Measurements from ENCODE around the gene SAAL1. TPM values are rescaled to one million over a fixed set of nuclear protein-coding genes. Genes with fewer than 3 reads are reported as not detected.
A peak's percentile ranks its signal among the peaks of the same experiment; 100 is the strongest.

The SAAL1 gene
- polyA plus RNA-seq, 1 donor (not counting 4 experiments of a cell fraction or from before 2014, with no cell fraction given), result 28.3 TPM

DNA sequence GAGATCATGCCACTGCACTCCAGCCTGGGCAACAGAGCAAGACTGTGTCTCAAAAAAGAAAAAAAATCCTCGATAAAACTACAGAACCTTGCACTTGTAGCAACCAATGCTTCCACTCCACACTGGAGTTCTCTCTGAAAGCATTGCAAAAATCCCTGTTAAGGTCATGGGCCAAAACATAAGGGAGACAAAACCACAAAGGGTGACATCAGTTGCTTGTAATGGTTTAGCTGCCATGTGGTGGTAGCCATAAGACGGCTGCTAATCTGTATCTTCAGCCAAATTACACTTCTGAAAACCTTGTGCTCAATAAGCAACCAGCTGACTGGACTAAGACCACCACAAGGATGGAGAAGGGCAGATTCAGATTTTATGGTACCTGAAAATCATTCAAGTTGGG, 39.3 kb downstream of the SAAL1 start:
- H4K20me1 ChIP-seq (ENCODE audit: control insufficient read depth, extremely low read depth, insufficient read depth, low read length), result no peaks in the 10 kb centered on the region
- H3K27ac ChIP-seq (ENCODE audit: control insufficient read depth, insufficient read depth, low read length), result no peak overlapping the region
- no peak overlapping the region for H2AFZ ChIP-seq (ENCODE audit: control insufficient read depth, low read length)
- H3K9ac ChIP-seq (ENCODE audit: control insufficient read depth, extremely low read depth, insufficient read depth, low read length), result no peak overlapping the region
- no peaks in the 10 kb centered on the region for H3K9me3 ChIP-seq (ENCODE audit: control insufficient read depth, low read depth, low read length)
- no peaks in the 10 kb centered on the region for H3K79me2 ChIP-seq (ENCODE audit: control insufficient read depth, insufficient read depth, low read length)
- no peaks in the 10 kb centered on the region for H3K9me1 ChIP-seq (ENCODE audit: control insufficient read depth, extremely low read depth, insufficient read depth, low read length)
- H3K4me1 ChIP-seq (ENCODE audit: control insufficient read depth, extremely low read depth, insufficient read depth, low read length), result no peaks in the 10 kb centered on the region
- DNase-seq (ENCODE audit: low read depth, low spot score), result no peak
- H3K27me3 ChIP-seq (ENCODE audit: control insufficient read depth, extremely low read depth, insufficient read depth, low read length), result no peaks in the 10 kb centered on the region
- dilution Hi-C loops (cut with MboI; ENCODE audit: extremely low pct_ligation_motif_present, low sequenced_read_pairs), result no loop called here
- H3K4me3 ChIP-seq (ENCODE audit: control insufficient read depth in 2 of 3, extremely low read depth in 1 of 3, insufficient read depth in 2 of 3, low read depth in 1 of 3, low read length in 3 of 3), result no peak overlapping the region
- no peaks in the 10 kb centered on the region for H3K36me3 ChIP-seq (ENCODE audit: control insufficient read depth in 2 of 2, extremely low read depth in 1 of 2, insufficient read depth in 2 of 2, low read length in 2 of 2)
- no peak for FAIRE-seq
- TF ChIP-seq, protein P1, sequence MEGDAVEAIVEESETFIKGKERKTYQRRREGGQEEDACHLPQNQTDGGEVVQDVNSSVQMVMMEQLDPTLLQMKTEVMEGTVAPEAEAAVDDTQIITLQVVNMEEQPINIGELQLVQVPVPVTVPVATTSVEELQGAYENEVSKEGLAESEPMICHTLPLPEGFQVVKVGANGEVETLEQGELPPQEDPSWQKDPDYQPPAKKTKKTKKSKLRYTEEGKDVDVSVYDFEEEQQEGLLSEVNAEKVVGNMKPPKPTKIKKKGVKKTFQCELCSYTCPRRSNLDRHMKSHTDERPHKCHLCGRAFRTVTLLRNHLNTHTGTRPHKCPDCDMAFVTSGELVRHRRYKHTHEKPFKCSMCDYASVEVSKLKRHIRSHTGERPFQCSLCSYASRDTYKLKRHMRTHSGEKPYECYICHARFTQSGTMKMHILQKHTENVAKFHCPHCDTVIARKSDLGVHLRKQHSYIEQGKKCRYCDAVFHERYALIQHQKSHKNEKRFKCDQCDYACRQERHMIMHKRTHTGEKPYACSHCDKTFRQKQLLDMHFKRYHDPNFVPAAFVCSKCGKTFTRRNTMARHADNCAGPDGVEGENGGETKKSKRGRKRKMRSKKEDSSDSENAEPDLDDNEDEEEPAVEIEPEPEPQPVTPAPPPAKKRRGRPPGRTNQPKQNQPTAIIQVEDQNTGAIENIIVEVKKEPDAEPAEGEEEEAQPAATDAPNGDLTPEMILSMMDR (optimal IDR thresholded peaks at IDR 0.05 in 1 of 3, IDR thresholded peaks at IDR 0.05 in 1 of 3, conservative IDR thresholded peaks at IDR 0.05 in 1 of 3; ENCODE audit: extremely low read depth in 1 of 3, insufficient read depth in 2 of 3, low read length in 3 of 3), result no peak
- no peak overlapping the region for H3K4me2 ChIP-seq (ENCODE audit: control insufficient read depth, extremely low read depth, insufficient read depth, low read depth, low read length)

DNA sequence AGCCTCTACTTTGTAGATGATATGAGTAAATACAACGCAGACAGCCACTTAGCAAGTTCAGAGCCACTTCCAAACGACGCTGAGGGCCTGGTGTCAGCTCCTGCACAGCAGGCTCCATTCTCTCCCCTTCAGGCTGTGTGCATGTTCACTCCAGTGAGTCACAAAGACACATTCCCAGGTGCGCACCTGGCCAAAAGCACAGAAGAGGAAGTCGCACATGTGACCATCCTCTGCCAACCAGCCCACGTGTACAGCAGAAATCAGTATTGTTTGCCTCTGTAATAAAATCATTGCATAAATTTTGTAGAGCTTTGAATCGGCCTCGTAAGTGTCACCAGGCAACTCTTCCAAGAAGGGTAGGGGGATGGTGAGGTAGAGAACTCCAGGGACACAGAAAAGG, 40.3 kb downstream of the SAAL1 start:
- FAIRE-seq (peak; percentile 26), DNase-seq (ENCODE audit: low read depth, low spot score) (no peak)
- no peak overlapping the region for H3K27ac ChIP-seq (ENCODE audit: control insufficient read depth, insufficient read depth, low read length)
- TF ChIP-seq, protein P1 (optimal IDR thresholded peaks at IDR 0.05 in 1 of 3, IDR thresholded peaks at IDR 0.05 in 1 of 3, conservative IDR thresholded peaks at IDR 0.05 in 1 of 3; ENCODE audit: extremely low read depth in 1 of 3, insufficient read depth in 2 of 3, low read length in 3 of 3), result no peak
- TF ChIP-seq EZH2 (IDR thresholded peaks at IDR 0.05; ENCODE audit: low read length), result no peak
- H3K36me3 ChIP-seq (ENCODE audit: control insufficient read depth in 2 of 2, extremely low read depth in 1 of 2, insufficient read depth in 2 of 2, low read length in 2 of 2), result no peaks in the 10 kb centered on the region
- no peaks in the 10 kb centered on the region for H4K20me1 ChIP-seq (ENCODE audit: control insufficient read depth, extremely low read depth, insufficient read depth, low read length)
- H3K4me1 ChIP-seq (ENCODE audit: control insufficient read depth, extremely low read depth, insufficient read depth, low read length), result no peaks in the 10 kb centered on the region
- H2AFZ ChIP-seq (ENCODE audit: control insufficient read depth, low read length), result no peak overlapping the region
- H3K4me3 ChIP-seq (ENCODE audit: control insufficient read depth in 2 of 3, extremely low read depth in 1 of 3, insufficient read depth in 2 of 3, low read depth in 1 of 3, low read length in 3 of 3), result no peak overlapping the region
- H3K79me2 ChIP-seq (ENCODE audit: control insufficient read depth, insufficient read depth, low read length), result no peaks in the 10 kb centered on the region
- no peaks in the 10 kb centered on the region for H3K9me3 ChIP-seq (ENCODE audit: control insufficient read depth, low read depth, low read length)
- no peak overlapping the region for H3K9ac ChIP-seq (ENCODE audit: control insufficient read depth, extremely low read depth, insufficient read depth, low read length)
- H3K27me3 ChIP-seq (ENCODE audit: control insufficient read depth, extremely low read depth, insufficient read depth, low read length), result no peaks in the 10 kb centered on the region
- no peaks in the 10 kb centered on the region for H3K9me1 ChIP-seq (ENCODE audit: control insufficient read depth, extremely low read depth, insufficient read depth, low read length)
- H3K4me2 ChIP-seq (ENCODE audit: control insufficient read depth, extremely low read depth, insufficient read depth, low read depth, low read length), result no peak overlapping the region
- dilution Hi-C loops (cut with MboI; ENCODE audit: extremely low pct_ligation_motif_present, low sequenced_read_pairs), result no loop called here

Data from keratinocyte (primary cell).